HPDE6-E6E7 (cell line): ENCODE results near the gene KLHL13.

Experiments
- DNase-seq: peaks from one replicate; pipeline ENCODE4 v3.0.0; 2011; ENCODE audit warnings: missing footprints; ENCODE audit errors: extremely low spot score

Gene KLHL13

GRCh38 chrX:117860517-117860916 is 256.1 kb downstream of the KLHL13 start:
- DNase-seq, result no peak

- no peak for DNase-seq
These were observed 261.8 kb downstream of the KLHL13 start for GRCh38 chrX:117854806-117855205.

DNA sequence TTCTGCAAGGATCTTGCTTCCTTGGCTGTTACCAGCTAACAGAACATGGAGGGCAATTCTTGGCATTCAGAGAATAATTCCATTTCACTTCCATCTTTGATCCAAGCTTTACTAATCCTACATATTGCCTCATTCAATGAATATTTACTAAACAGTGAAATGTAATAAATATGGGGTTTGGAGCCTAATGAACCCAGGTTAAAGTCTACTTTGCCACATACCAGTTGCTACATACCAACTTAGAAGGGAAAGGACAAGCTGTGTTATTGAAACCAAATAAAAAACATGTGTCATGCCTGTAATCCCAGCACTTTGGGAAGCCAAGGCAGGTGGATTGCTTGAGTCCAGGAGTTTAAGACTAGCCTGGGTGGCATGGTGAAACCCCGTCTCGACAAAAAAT is 265.6 kb downstream of the KLHL13 start:
- DNase-seq, result no peak
